HG03521 (cell line): ENCODE measurements around the gene PTPMT1.

Experiments used
- ATAC-seq: cut with Tn5 transposase; IDR thresholded peaks from one replicate; pipeline ENCODE4 v1.9.1; 2021; ENCODE audit warnings: mild to moderate bottlenecking, moderate library complexity; ENCODE audit not compliant: unreplicated experiment

The PTPMT1 gene

GRCh38 chr11:47606731-47607130 lies 41.3 kb downstream of the PTPMT1 start:
- no peak for ATAC-seq

GRCh38 chr11:47607380-47607779 lies 42.0 kb downstream of the PTPMT1 start:
- no peak for ATAC-seq

GRCh38 chr11:47609675-47610074 lies 44.3 kb downstream of the PTPMT1 start:
- no peak for ATAC-seq

GRCh38 chr11:47611348-47611794 lies 46.0 kb downstream of the PTPMT1 start:
- no peak for ATAC-seq

- no peak for ATAC-seq
Observed at GRCh38 chr11:47615249-47615648, 49.9 kb downstream of the PTPMT1 start.

GRCh38 chr11:47616726-47617416 lies 51.5 kb downstream of the PTPMT1 start:
- ATAC-seq, result no peak

- ATAC-seq, result no peak
Observed at GRCh38 chr11:47617417-47617809, 52.0 kb downstream of the PTPMT1 start.

GRCh38 chr11:47620836-47621378 lies 55.5 kb downstream of the PTPMT1 start:
- no peak for ATAC-seq
